ENCODE measurements around the gene CCHCR1.
"Not testable (repeated sequence)": the region's sequence is repeated elsewhere in the genome, so short reads cannot be mapped to it uniquely, and the experiment has no call there.

Gene CCHCR1

GRCh38 chr6:31169123-31169857 lies 11.7 kb upstream of the CCHCR1 start:
- DNase-seq: peak; percentile 52
- peak overlapping the region; percentile 72 for H3K9ac ChIP-seq (ENCODE audit: low read length)
- no peak overlapping the region for H3K4ac ChIP-seq (ENCODE audit: low read depth, low read length)
- no peak overlapping the region for H2BK5ac ChIP-seq (ENCODE audit: low read length)
- peaks cover 1% of the 10 kb centered on the region for H3K36me3 ChIP-seq (ENCODE audit: control insufficient read depth, insufficient read depth, low read length)
- no peak overlapping the region for H3K23ac ChIP-seq (ENCODE audit: low read length)
- no peak overlapping the region for H4K8ac ChIP-seq (ENCODE audit: low read depth, low read length)
- H3K4me1 ChIP-seq (ENCODE audit: control insufficient read depth, low read depth, low read length): peaks cover 14% of the 10 kb centered on the region
- H3K79me2 ChIP-seq (ENCODE audit: control insufficient read depth, insufficient read depth, low read length): peaks cover 46% of the 10 kb centered on the region
- peak overlapping the region; percentile 49 for H3K4me3 ChIP-seq (ENCODE audit: low read length)
- H3K4me2 ChIP-seq (ENCODE audit: low read length): peak overlapping the region; percentile 53
- H2AK5ac ChIP-seq (ENCODE audit: low read length): no peak overlapping the region
- H3K56ac ChIP-seq (ENCODE audit: low read length): peak overlapping the region; percentile 82
- no peak overlapping the region for H2BK15ac ChIP-seq (replicated peaks; ENCODE audit: low read depth)
- H2BK120ac ChIP-seq (ENCODE audit: low read depth, low read length): no peak overlapping the region
- H3K27ac ChIP-seq (ENCODE audit: low read depth, low read length): peak overlapping the region; percentile 46
- no CpG with 5 or more reads among the region's 10 CpGs for WGBS (ENCODE audit: extremely low coverage, insufficient coverage, low lambda C conversion rate)
- peak overlapping the region; percentile 91 for H3K18ac ChIP-seq (ENCODE audit: low read length)
- no peaks in the 10 kb centered on the region for H3K27me3 ChIP-seq (ENCODE audit: insufficient read depth, low read length, poor library complexity)
- H3K79me1 ChIP-seq (ENCODE audit: low read length): no peaks in the 10 kb centered on the region
- no peak overlapping the region for H4K5ac ChIP-seq (ENCODE audit: low read length)

- peak overlapping the region; percentile 53 for H3K4me2 ChIP-seq (ENCODE audit: low read length)
- no peak overlapping the region for H3K4ac ChIP-seq (ENCODE audit: low read depth, low read length)
- no peak for DNase-seq
- H2BK5ac ChIP-seq (ENCODE audit: low read length): peak overlapping the region; percentile 73
- H3K27ac ChIP-seq (ENCODE audit: low read depth, low read length): no peak overlapping the region
- H4K8ac ChIP-seq (ENCODE audit: low read depth, low read length): no peak overlapping the region
- no peak overlapping the region for H3K18ac ChIP-seq (ENCODE audit: low read length)
- H3K4me3 ChIP-seq (ENCODE audit: low read length): peak overlapping the region; percentile 49
- H3K56ac ChIP-seq (ENCODE audit: low read length): peak overlapping the region; percentile 82
- H2BK15ac ChIP-seq (replicated peaks; ENCODE audit: low read depth): no peak overlapping the region
- no peaks in the 10 kb centered on the region for H3K27me3 ChIP-seq (ENCODE audit: insufficient read depth, low read length, poor library complexity)
- H3K23ac ChIP-seq (ENCODE audit: low read length): peak overlapping the region; percentile 80
- no peaks in the 10 kb centered on the region for H3K79me1 ChIP-seq (ENCODE audit: low read length)
- no CpG with 5 or more reads among the region's 3 CpGs for WGBS (ENCODE audit: extremely low coverage, insufficient coverage, low lambda C conversion rate)
- H3K36me3 ChIP-seq (ENCODE audit: control insufficient read depth, insufficient read depth, low read length): peaks cover 1% of the 10 kb centered on the region
- H3K9ac ChIP-seq (ENCODE audit: low read length): peak overlapping the region; percentile 72
- no peak overlapping the region for H2BK120ac ChIP-seq (ENCODE audit: low read depth, low read length)
- H4K5ac ChIP-seq (ENCODE audit: low read length): no peak overlapping the region
- peak overlapping the region; percentile 32 for H2AK5ac ChIP-seq (ENCODE audit: low read length)
- peaks cover 14% of the 10 kb centered on the region for H3K4me1 ChIP-seq (ENCODE audit: control insufficient read depth, low read depth, low read length)
- H3K79me2 ChIP-seq (ENCODE audit: control insufficient read depth, insufficient read depth, low read length): peaks cover 43% of the 10 kb centered on the region
Observed at GRCh38 chr6:31168606-31169005, 11.0 kb upstream of the CCHCR1 start.

GRCh38 chr6:31165986-31166385 lies 8.4 kb upstream of the CCHCR1 start:
- Histone ChIP-seq H3K18ac (ENCODE audit: low read length) (no peak overlapping the region), H3K4me3 (ENCODE audit: low read length) (no peak overlapping the region), H2BK5ac (ENCODE audit: low read length) (no peak overlapping the region), H3K27ac (ENCODE audit: low read depth, low read length) (no peak overlapping the region), H3K4me2 (ENCODE audit: low read length) (no peak overlapping the region), H2BK120ac (ENCODE audit: low read depth, low read length) (no peak overlapping the region), H2BK15ac (replicated peaks; ENCODE audit: low read depth) (no peak overlapping the region), H3K79me1 (ENCODE audit: low read length) (no peaks in the 10 kb centered on the region), H3K23ac (ENCODE audit: low read length) (no peak overlapping the region), H3K4me1 (ENCODE audit: control insufficient read depth, low read depth, low read length) (peaks cover 6% of the 10 kb centered on the region), H3K9ac (ENCODE audit: low read length) (no peak overlapping the region), H4K8ac (ENCODE audit: low read depth, low read length) (no peak overlapping the region), H3K36me3 (ENCODE audit: control insufficient read depth, insufficient read depth, low read length) (peaks cover 5% of the 10 kb centered on the region), H3K27me3 (ENCODE audit: insufficient read depth, low read length, poor library complexity) (no peaks in the 10 kb centered on the region), H3K56ac (ENCODE audit: low read length) (peak overlapping the region; percentile 42), H3K4ac (ENCODE audit: low read depth, low read length) (no peak overlapping the region), H4K5ac (ENCODE audit: low read length) (no peak overlapping the region), H3K79me2 (ENCODE audit: control insufficient read depth, insufficient read depth, low read length) (peaks cover 43% of the 10 kb centered on the region), H2AK5ac (ENCODE audit: low read length) (no peak overlapping the region)
- no CpG with 5 or more reads among the region's 5 CpGs for WGBS (ENCODE audit: extremely low coverage, insufficient coverage, low lambda C conversion rate)
- DNase-seq: no peak

GRCh38 chr6:31165064-31165832 lies 7.6 kb upstream of the CCHCR1 start:
- not testable (repeated sequence) for H3K4me2 ChIP-seq (ENCODE audit: low read length); H2BK15ac ChIP-seq (replicated peaks; ENCODE audit: low read depth); H3K4ac ChIP-seq (ENCODE audit: low read depth, low read length); H3K4me1 ChIP-seq (ENCODE audit: control insufficient read depth, low read depth, low read length); H3K27ac ChIP-seq (ENCODE audit: low read depth, low read length); H2AK5ac ChIP-seq (ENCODE audit: low read length); H4K8ac ChIP-seq (ENCODE audit: low read depth, low read length); DNase-seq; H2BK120ac ChIP-seq (ENCODE audit: low read depth, low read length); H3K36me3 ChIP-seq (ENCODE audit: control insufficient read depth, insufficient read depth, low read length); H3K56ac ChIP-seq (ENCODE audit: low read length); H3K4me3 ChIP-seq (ENCODE audit: low read length); H3K79me1 ChIP-seq (ENCODE audit: low read length); H3K27me3 ChIP-seq (ENCODE audit: insufficient read depth, low read length, poor library complexity); H3K23ac ChIP-seq (ENCODE audit: low read length); H4K5ac ChIP-seq (ENCODE audit: low read length); H3K18ac ChIP-seq (ENCODE audit: low read length); H3K9ac ChIP-seq (ENCODE audit: low read length); H2BK5ac ChIP-seq (ENCODE audit: low read length)
- H3K79me2 ChIP-seq (ENCODE audit: control insufficient read depth, insufficient read depth, low read length): peaks cover 41% of the 10 kb centered on the region
- WGBS (ENCODE audit: extremely low coverage, insufficient coverage, low lambda C conversion rate): no CpG with 5 or more reads among the region's 17 CpGs

- peaks cover 34% of the 10 kb centered on the region for H3K79me2 ChIP-seq (ENCODE audit: control insufficient read depth, insufficient read depth, low read length)
- not testable (repeated sequence) for H3K79me1 ChIP-seq (ENCODE audit: low read length); H3K4me2 ChIP-seq (ENCODE audit: low read length); H3K4me3 ChIP-seq (ENCODE audit: low read length); H3K23ac ChIP-seq (ENCODE audit: low read length); H3K36me3 ChIP-seq (ENCODE audit: control insufficient read depth, insufficient read depth, low read length); DNase-seq; H3K4ac ChIP-seq (ENCODE audit: low read depth, low read length); H3K18ac ChIP-seq (ENCODE audit: low read length); H3K27ac ChIP-seq (ENCODE audit: low read depth, low read length); H2AK5ac ChIP-seq (ENCODE audit: low read length); H3K56ac ChIP-seq (ENCODE audit: low read length); H2BK120ac ChIP-seq (ENCODE audit: low read depth, low read length); H4K5ac ChIP-seq (ENCODE audit: low read length); H3K9ac ChIP-seq (ENCODE audit: low read length); H4K8ac ChIP-seq (ENCODE audit: low read depth, low read length); H2BK15ac ChIP-seq (replicated peaks; ENCODE audit: low read depth); H3K27me3 ChIP-seq (ENCODE audit: insufficient read depth, low read length, poor library complexity); H2BK5ac ChIP-seq (ENCODE audit: low read length); H3K4me1 ChIP-seq (ENCODE audit: control insufficient read depth, low read depth, low read length)
- no CpG with 5 or more reads among the region's 9 CpGs for WGBS (ENCODE audit: extremely low coverage, insufficient coverage, low lambda C conversion rate)
Observed at GRCh38 chr6:31164475-31165063, 7.0 kb upstream of the CCHCR1 start.

All from mesendoderm (in vitro differentiated cells).